NT2/D1 (cell line): Measurements from ENCODE around the gene CHST15.

ENCODE experiments used
- DNase-seq: peaks from one replicate; pipeline ENCODE4 v3.0.0-alpha.2; 2011; ENCODE audit warnings: low read depth, low spot score
- H3K27me3 ChIP-seq: 2 replicates; pipeline ENCODE4 v1.6.0; 2011; ENCODE audit warnings: mild to moderate bottlenecking; ENCODE audit not compliant: insufficient read length, insufficient read depth
- H3K36me3 ChIP-seq: 2 replicates; pipeline ENCODE4 v1.6.1; 2011; ENCODE audit warnings: mild to moderate bottlenecking, low read length, mixed read lengths; ENCODE audit not compliant: insufficient read depth, insufficient read length
- H3K4me1 ChIP-seq: 2 replicates; pipeline ENCODE4 v1.5.1; 2011; ENCODE audit not compliant: insufficient read depth, insufficient read length
- H3K4me3 ChIP-seq: 2 replicates; pipeline ENCODE4 v1.5.1; 2011; ENCODE audit warnings: low read depth; ENCODE audit not compliant: insufficient read length
- H3K9ac ChIP-seq: 2 replicates; pipeline ENCODE4 v1.6.0; 2011; ENCODE audit warnings: low read depth; ENCODE audit not compliant: insufficient read length
- H3K9me3 ChIP-seq: 2 replicates; pipeline ENCODE4 v1.5.1; 2011; ENCODE audit warnings: mild to moderate bottlenecking, low read length; ENCODE audit not compliant: insufficient read depth
- SUZ12 ChIP-seq: IDR thresholded peaks from 2 replicates; pipeline ENCODE4 v1.6.1; 2011; ENCODE audit not compliant: insufficient read length, insufficient read depth; ENCODE audit errors: extremely low read depth
- YY1 ChIP-seq: IDR thresholded peaks from 2 replicates; pipeline ENCODE4 v1.6.1; 2011; ENCODE audit not compliant: insufficient read length, insufficient read depth
- ZNF274 ChIP-seq: IDR thresholded peaks from 2 replicates; pipeline ENCODE4 v1.6.1; 2011; ENCODE audit warnings: mild to moderate bottlenecking, low read depth, low read length

CHST15 gene

GRCh38 chr10:124053971-124054370, 39.4 kb downstream of the CHST15 start:
- H3K27me3 ChIP-seq = no peaks in the 10 kb centered on the region
- H3K4me1 ChIP-seq = peaks cover 15% of the 10 kb centered on the region
- DNase-seq = no peak
- no peaks in the 10 kb centered on the region for H3K36me3 ChIP-seq
- no peak overlapping the region for H3K4me3 ChIP-seq
- TF ChIP-seq SUZ12 = no peak
- no peak for TF ChIP-seq YY1
- no peak for TF ChIP-seq ZNF274
- no peak overlapping the region for H3K9ac ChIP-seq
- H3K9me3 ChIP-seq = no peaks in the 10 kb centered on the region

- Histone ChIP-seq H3K4me1 (peaks cover 15% of the 10 kb centered on the region), H3K27me3 (no peaks in the 10 kb centered on the region), H3K4me3 (no peak overlapping the region), H3K9ac (no peak overlapping the region), H3K36me3 (no peaks in the 10 kb centered on the region), H3K9me3 (no peaks in the 10 kb centered on the region)
- no peak for TF ChIP-seq ZNF274
- no peak for DNase-seq
Observed at GRCh38 chr10:124052561-124052960, 40.8 kb downstream of the CHST15 start.

GRCh38 chr10:124050021-124051015, 43.1 kb downstream of the CHST15 start:
- no peak overlapping the region for H3K9ac ChIP-seq
- no peak for TF ChIP-seq YY1
- TF ChIP-seq SUZ12 = no peak
- no peak for TF ChIP-seq ZNF274
- H3K9me3 ChIP-seq = no peaks in the 10 kb centered on the region
- DNase-seq = no peak
- H3K36me3 ChIP-seq = peaks cover 7% of the 10 kb centered on the region
- H3K4me3 ChIP-seq = no peak overlapping the region
- peaks cover 10% of the 10 kb centered on the region for H3K4me1 ChIP-seq
- H3K27me3 ChIP-seq = no peaks in the 10 kb centered on the region

- peaks cover 7% of the 10 kb centered on the region for H3K4me1 ChIP-seq
- no peak for TF ChIP-seq SUZ12
- no peak for TF ChIP-seq YY1
- no peak for TF ChIP-seq ZNF274
- no peak overlapping the region for H3K9ac ChIP-seq
- H3K4me3 ChIP-seq = no peak overlapping the region
- H3K27me3 ChIP-seq = no peaks in the 10 kb centered on the region
- H3K36me3 ChIP-seq = peaks cover 11% of the 10 kb centered on the region
- DNase-seq = no peak
- H3K9me3 ChIP-seq = no peaks in the 10 kb centered on the region
Observed at GRCh38 chr10:124049484-124049883, 43.9 kb downstream of the CHST15 start.

GRCh38 chr10:124048371-124049290, 44.8 kb downstream of the CHST15 start:
- Histone ChIP-seq H3K4me1 (peaks cover 3% of the 10 kb centered on the region), H3K4me3 (no peak overlapping the region), H3K9ac (no peak overlapping the region), H3K27me3 (no peaks in the 10 kb centered on the region), H3K36me3 (peaks cover 19% of the 10 kb centered on the region), H3K9me3 (no peaks in the 10 kb centered on the region)
- TF ChIP-seq ZNF274 = no peak
- no peak for TF ChIP-seq SUZ12
- TF ChIP-seq YY1 = no peak
- no peak for DNase-seq

GRCh38 chr10:124047427-124048152, 45.8 kb downstream of the CHST15 start:
- Histone ChIP-seq H3K36me3 (peaks cover 21% of the 10 kb centered on the region), H3K9me3 (no peaks in the 10 kb centered on the region), H3K27me3 (no peaks in the 10 kb centered on the region), H3K4me1 (peaks cover 3% of the 10 kb centered on the region), H3K4me3 (no peak overlapping the region), H3K9ac (no peak overlapping the region)
- no peak for DNase-seq
- TF ChIP-seq YY1 (no peak), ZNF274 (no peak), SUZ12 (no peak)
